ENCODE measurements around the gene MXD4. TPM values are rescaled to one million over a fixed set of nuclear protein-coding genes. Genes with fewer than 3 reads are reported as not detected.
A peak's percentile ranks its signal among the peaks of the same experiment; 100 is the strongest.

MXD4 gene
- total and polyA plus RNA-seq, 4 donors: 22.4 to 101 (median 74.6) TPM

GRCh38 chr4:2246384-2247127 is 15.4 kb downstream of the MXD4 start:
- Histone ChIP-seq H3K27me3 (ENCODE audit: control insufficient read depth, insufficient read depth, low read length) (no peaks in the 10 kb centered on the region), H3K9me3 (ENCODE audit: control insufficient read depth, insufficient read depth, low read length) (no peaks in the 10 kb centered on the region), H3K4me3 (ENCODE audit: low read depth, low read length) (no peak overlapping the region), H3K27ac (ENCODE audit: low read depth, low read length) (no peak overlapping the region), H3K4me1 (ENCODE audit: control insufficient read depth, insufficient read depth, low read length) (peaks cover 15% of the 10 kb centered on the region), H3K36me3 (ENCODE audit: control insufficient read depth, insufficient read depth, low read length) (peaks cover 55% of the 10 kb centered on the region)
- 87% methylated on average over 19 of the region's 19 CpGs for WGBS (ENCODE audit: insufficient coverage)
- DNase-seq (ENCODE audit: low read depth in 4 of 6, low spot score in 6 of 6): peak in 1 of 6 donors; percentile 0

GRCh38 chr4:2245787-2246275 is 16.1 kb downstream of the MXD4 start:
- Histone ChIP-seq H3K9me3 (ENCODE audit: control insufficient read depth, insufficient read depth, low read length) (no peaks in the 10 kb centered on the region), H3K4me3 (ENCODE audit: low read depth, low read length) (no peak overlapping the region), H3K36me3 (ENCODE audit: control insufficient read depth, insufficient read depth, low read length) (peaks cover 47% of the 10 kb centered on the region), H3K27me3 (ENCODE audit: control insufficient read depth, insufficient read depth, low read length) (no peaks in the 10 kb centered on the region), H3K27ac (ENCODE audit: low read depth, low read length) (no peak overlapping the region), H3K4me1 (ENCODE audit: control insufficient read depth, insufficient read depth, low read length) (peaks cover 15% of the 10 kb centered on the region)
- 71% methylated on average over 7 of the region's 7 CpGs for WGBS (ENCODE audit: insufficient coverage)
- DNase-seq (ENCODE audit: low read depth in 4 of 6, low spot score in 6 of 6): no peak

- peaks cover 41% of the 10 kb centered on the region for H3K36me3 ChIP-seq (ENCODE audit: control insufficient read depth, insufficient read depth, low read length)
- 71% methylated on average over 5 of the region's 7 CpGs for WGBS (ENCODE audit: insufficient coverage)
- no peaks in the 10 kb centered on the region for H3K9me3 ChIP-seq (ENCODE audit: control insufficient read depth, insufficient read depth, low read length)
- no peak overlapping the region for H3K27ac ChIP-seq (ENCODE audit: low read depth, low read length)
- no peaks in the 10 kb centered on the region for H3K27me3 ChIP-seq (ENCODE audit: control insufficient read depth, insufficient read depth, low read length)
- no peak for DNase-seq (ENCODE audit: low read depth in 4 of 6, low spot score in 6 of 6)
- no peak overlapping the region for H3K4me3 ChIP-seq (ENCODE audit: low read depth, low read length)
- peaks cover 15% of the 10 kb centered on the region for H3K4me1 ChIP-seq (ENCODE audit: control insufficient read depth, insufficient read depth, low read length)
Observed at GRCh38 chr4:2245057-2245786, 16.7 kb downstream of the MXD4 start.

GRCh38 chr4:2243681-2244380 is 18.1 kb downstream of the MXD4 start:
- H3K4me3 ChIP-seq (ENCODE audit: low read depth, low read length): no peak overlapping the region
- H3K36me3 ChIP-seq (ENCODE audit: control insufficient read depth, insufficient read depth, low read length): peaks cover 27% of the 10 kb centered on the region
- DNase-seq (ENCODE audit: low read depth in 4 of 6, low spot score in 6 of 6): peak in 2 of 6 donors; percentile 64 to 65
- 32% methylated on average over 4 of the region's 5 CpGs for WGBS (ENCODE audit: insufficient coverage)
- H3K9me3 ChIP-seq (ENCODE audit: control insufficient read depth, insufficient read depth, low read length): no peaks in the 10 kb centered on the region
- peaks cover 15% of the 10 kb centered on the region for H3K4me1 ChIP-seq (ENCODE audit: control insufficient read depth, insufficient read depth, low read length)
- no peaks in the 10 kb centered on the region for H3K27me3 ChIP-seq (ENCODE audit: control insufficient read depth, insufficient read depth, low read length)
- no peak overlapping the region for H3K27ac ChIP-seq (ENCODE audit: low read depth, low read length)

- Histone ChIP-seq H3K36me3 (ENCODE audit: control insufficient read depth, insufficient read depth, low read length) (peaks cover 10% of the 10 kb centered on the region), H3K4me3 (ENCODE audit: low read depth, low read length) (peak within 1 kb of the TSS; percentile 81), H3K27ac (ENCODE audit: low read depth, low read length) (peak within 1 kb of the TSS; percentile 47), H3K4me1 (ENCODE audit: control insufficient read depth, insufficient read depth, low read length) (peaks cover 15% of the 10 kb centered on the region), H3K9me3 (ENCODE audit: control insufficient read depth, insufficient read depth, low read length) (no peaks in the 10 kb centered on the region), H3K27me3 (ENCODE audit: control insufficient read depth, insufficient read depth, low read length) (no peaks in the 10 kb centered on the region)
- DNase-seq (ENCODE audit: low read depth in 4 of 6, low spot score in 6 of 6): peak; percentile 91 to 99 (median 97)
- WGBS (ENCODE audit: insufficient coverage): under 1% methylated on average over 88 of the region's 88 CpGs
Observed at GRCh38 chr4:2241410-2242353, 20.2 kb downstream of the MXD4 start, which contains the start of the genes HAUS3 and POLN. Gene HAUS3 (minus strand): TSS chr4:2242121. CDS start chr4:2240946, 1,175 bp downstream. Gene POLN (minus strand): TSS chr4:2242121. CDS start chr4:2229231, 12,890 bp downstream.

GRCh38 chr4:2241003-2241402 is 20.9 kb downstream of the MXD4 start:
- Histone ChIP-seq H3K36me3 (ENCODE audit: control insufficient read depth, insufficient read depth, low read length) (peaks cover 6% of the 10 kb centered on the region), H3K4me3 (ENCODE audit: low read depth, low read length) (peak overlapping the region; percentile 81), H3K4me1 (ENCODE audit: control insufficient read depth, insufficient read depth, low read length) (peaks cover 15% of the 10 kb centered on the region), H3K27ac (ENCODE audit: low read depth, low read length) (no peak overlapping the region), H3K9me3 (ENCODE audit: control insufficient read depth, insufficient read depth, low read length) (no peaks in the 10 kb centered on the region), H3K27me3 (ENCODE audit: control insufficient read depth, insufficient read depth, low read length) (no peaks in the 10 kb centered on the region)
- WGBS (ENCODE audit: insufficient coverage): no CpG with 5 or more reads among the region's 7 CpGs
- DNase-seq (ENCODE audit: low read depth in 4 of 6, low spot score in 6 of 6): no peak

- Histone ChIP-seq H3K36me3 (ENCODE audit: control insufficient read depth, insufficient read depth, low read length) (peaks cover 9% of the 10 kb centered on the region), H3K4me3 (ENCODE audit: low read depth, low read length) (no peak overlapping the region), H3K9me3 (ENCODE audit: control insufficient read depth, insufficient read depth, low read length) (no peaks in the 10 kb centered on the region), H3K27me3 (ENCODE audit: control insufficient read depth, insufficient read depth, low read length) (no peaks in the 10 kb centered on the region), H3K27ac (ENCODE audit: low read depth, low read length) (no peak overlapping the region), H3K4me1 (ENCODE audit: control insufficient read depth, insufficient read depth, low read length) (no peaks in the 10 kb centered on the region)
- no CpG with 5 or more reads among the region's 3 CpGs for WGBS (ENCODE audit: insufficient coverage)
- no peak for DNase-seq (ENCODE audit: low read depth in 4 of 6, low spot score in 6 of 6)
Observed at GRCh38 chr4:2236944-2237666, 24.8 kb downstream of the MXD4 start.

- DNase-seq (ENCODE audit: low read depth in 4 of 6, low spot score in 6 of 6): no peak
- Histone ChIP-seq H3K27ac (ENCODE audit: low read depth, low read length) (no peak overlapping the region), H3K9me3 (ENCODE audit: control insufficient read depth, insufficient read depth, low read length) (no peaks in the 10 kb centered on the region), H3K4me1 (ENCODE audit: control insufficient read depth, insufficient read depth, low read length) (no peaks in the 10 kb centered on the region), H3K27me3 (ENCODE audit: control insufficient read depth, insufficient read depth, low read length) (no peaks in the 10 kb centered on the region), H3K36me3 (ENCODE audit: control insufficient read depth, insufficient read depth, low read length) (peaks cover 10% of the 10 kb centered on the region), H3K4me3 (ENCODE audit: low read depth, low read length) (no peak overlapping the region)
- WGBS (ENCODE audit: insufficient coverage): no CpG with 5 or more reads among the region's 6 CpGs
Observed at GRCh38 chr4:2231082-2231481, 30.8 kb downstream of the MXD4 start.

Data from spinal cord (tissue), 10 donors.